ENCODE measurements around the gene IFIH1. TPM values are rescaled to one million over a fixed set of nuclear protein-coding genes. Genes with fewer than 3 reads are reported as not detected.
A peak's percentile ranks its signal among the peaks of the same experiment; 100 is the strongest.

IFIH1 gene
- total RNA-seq, 1 donor from 2014 or later: 2.1 TPM

- peaks cover 16% of the 10 kb centered on the region for H3K9me3 Mint-ChIP-seq (ENCODE audit: low read depth)
- no peaks in the 10 kb centered on the region for H3K27me3 Mint-ChIP-seq (ENCODE audit: low read depth)
- H3K4me1 Mint-ChIP-seq (ENCODE audit: low read depth): peaks cover 10% of the 10 kb centered on the region
- DNase-seq (ENCODE audit: low spot score): no peak
- H3K4me3 Mint-ChIP-seq (ENCODE audit: unreplicated experiment): no peak overlapping the region
- no peak for TF ChIP-seq CTCF (IDR thresholded peaks at IDR 0.05)
- H3K36me3 Mint-ChIP-seq (ENCODE audit: low read depth): peaks cover 5% of the 10 kb centered on the region
- no peak overlapping the region for H3K27ac Mint-ChIP-seq (ENCODE audit: unreplicated experiment)
These were observed 66.3 kb downstream of the IFIH1 start for GRCh38 chr2:162252153-162252552.

GRCh38 chr2:162245781-162246180, 72.7 kb downstream of the IFIH1 start:
- Mint-ChIP-seq H3K9me3 (ENCODE audit: low read depth) (peaks cover 16% of the 10 kb centered on the region), H3K27me3 (ENCODE audit: low read depth) (no peaks in the 10 kb centered on the region), H3K4me3 (ENCODE audit: unreplicated experiment) (no peak overlapping the region), H3K4me1 (ENCODE audit: low read depth) (peaks cover 55% of the 10 kb centered on the region), H3K27ac (ENCODE audit: unreplicated experiment) (peak overlapping the region; percentile 84), H3K36me3 (ENCODE audit: low read depth) (peaks cover 5% of the 10 kb centered on the region)
- TF ChIP-seq CTCF (IDR thresholded peaks at IDR 0.05): no peak
- DNase-seq (ENCODE audit: low spot score): no peak

- Mint-ChIP-seq H3K27ac (ENCODE audit: unreplicated experiment) (peak overlapping the region; percentile 89), H3K4me3 (ENCODE audit: unreplicated experiment) (no peak overlapping the region), H3K4me1 (ENCODE audit: low read depth) (peaks cover 63% of the 10 kb centered on the region), H3K36me3 (ENCODE audit: low read depth) (peaks cover 8% of the 10 kb centered on the region), H3K27me3 (ENCODE audit: low read depth) (no peaks in the 10 kb centered on the region), H3K9me3 (ENCODE audit: low read depth) (peaks cover 10% of the 10 kb centered on the region)
- no peak for TF ChIP-seq CTCF (IDR thresholded peaks at IDR 0.05)
- DNase-seq (ENCODE audit: low spot score): no peak
These were observed 73.4 kb downstream of the IFIH1 start for GRCh38 chr2:162245061-162245460.

GRCh38 chr2:162244541-162245031, 73.9 kb downstream of the IFIH1 start:
- DNase-seq (ENCODE audit: low spot score): no peak
- no peaks in the 10 kb centered on the region for H3K27me3 Mint-ChIP-seq (ENCODE audit: low read depth)
- H3K27ac Mint-ChIP-seq (ENCODE audit: unreplicated experiment): peak overlapping the region; percentile 89
- peaks cover 67% of the 10 kb centered on the region for H3K4me1 Mint-ChIP-seq (ENCODE audit: low read depth)
- no peak for TF ChIP-seq CTCF (IDR thresholded peaks at IDR 0.05)
- H3K9me3 Mint-ChIP-seq (ENCODE audit: low read depth): peaks cover 8% of the 10 kb centered on the region
- H3K4me3 Mint-ChIP-seq (ENCODE audit: unreplicated experiment): peak overlapping the region; percentile 23
- H3K36me3 Mint-ChIP-seq (ENCODE audit: low read depth): peaks cover 11% of the 10 kb centered on the region

- Mint-ChIP-seq H3K9me3 (ENCODE audit: low read depth) (peaks cover 8% of the 10 kb centered on the region), H3K27ac (ENCODE audit: unreplicated experiment) (peak overlapping the region; percentile 95), H3K4me1 (ENCODE audit: low read depth) (peaks cover 75% of the 10 kb centered on the region), H3K27me3 (ENCODE audit: low read depth) (no peaks in the 10 kb centered on the region), H3K36me3 (ENCODE audit: low read depth) (peaks cover 11% of the 10 kb centered on the region), H3K4me3 (ENCODE audit: unreplicated experiment) (peak overlapping the region; percentile 82)
- no peak for DNase-seq (ENCODE audit: low spot score)
- no peak for TF ChIP-seq CTCF (IDR thresholded peaks at IDR 0.05)
These were observed 74.8 kb downstream of the IFIH1 start for GRCh38 chr2:162243715-162244114.

Measured in chondrocyte (in vitro differentiated cells).